Stomach (tissue), 9 donors: ENCODE measurements around the gene LPIN3. TPM values are rescaled to one million over a fixed set of nuclear protein-coding genes. Genes with fewer than 3 reads are reported as not detected.

ENCODE experiments used
- DNase-seq, 2 donors: peaks; one replicate each; pipeline versions ENCODE4 v3.0.0 to v3.0.0-alpha.2; 2013 to 2019
- H3K27ac ChIP-seq, 5 donors: fragments of 200-600 bp in 4 of 5; sonication (generic) in 4 of 5; one replicate each; pipeline ENCODE4 v1.5.1; 2013 to 2019; ENCODE audit warnings: mild to moderate bottlenecking in 1 of 5, moderate library complexity in 1 of 5
- H3K27me3 ChIP-seq, 3 donors: fragments of 200-600 bp; sonication (generic); one replicate each; pipeline ENCODE4 v1.5.1; 2017 to 2019; ENCODE audit warnings: mixed run types in 1 of 3
- H3K36me3 ChIP-seq, 4 donors: fragments of 200-600 bp; sonication (generic); 1 replicate in 3 of 4; 2 replicates in 1 of 4; pipeline ENCODE4 v1.5.1; 2016 to 2019
- H3K4me1 ChIP-seq, 4 donors: fragments of 200-600 bp; sonication (generic); one replicate each; pipeline ENCODE4 v1.5.1; 2016 to 2019
- H3K4me3 ChIP-seq, 4 donors: fragments of 200-600 bp; sonication (generic) in 3 of 4; one replicate each; pipeline ENCODE4 v1.5.1; 2016 to 2019; ENCODE audit warnings: mild to moderate bottlenecking in 1 of 4
- H3K9me3 ChIP-seq, 4 donors: fragments of 200-600 bp; sonication (generic); one replicate each; pipeline ENCODE4 v1.5.1; 2016 to 2019
- CTCF ChIP-seq, 7 experiments: fragments of 450-650 bp in 4 of 7; fragments of 200-600 bp in 3 of 7; sonication (generic) in 3 of 7; IDR thresholded peaks; one replicate each; pipeline ENCODE4 v1.5.1; 2016 to 2019; ENCODE audit warnings: antibody characterized with exemption in 7 of 7, control low read depth in 2 of 7, mild to moderate bottlenecking in 1 of 7
- EP300 ChIP-seq: sonication (generic); formaldehyde crosslinking; IDR thresholded peaks from one replicate; pipeline ENCODE4 v1.6.1; 2017; ENCODE audit warnings: antibody characterized with exemption
- POLR2A ChIP-seq, 4 donors: fragments of 450-650 bp; IDR thresholded peaks; one replicate each; pipeline ENCODE4 v1.6.1; 2016; ENCODE audit warnings: antibody characterized with exemption in 4 of 4, control low read depth in 2 of 4, mild to moderate bottlenecking in 1 of 4, moderate library complexity in 1 of 4
- POLR2AphosphoS5 ChIP-seq, 3 donors: sonication (generic); formaldehyde crosslinking; IDR thresholded peaks; one replicate each; pipeline ENCODE4 v1.6.1; 2016; ENCODE audit warnings: antibody characterized with exemption in 3 of 3
- WGBS, 5 donors: extraction: QIAGEN DNeasy Blood & Tissue Kit in 3 of 5; methylation state at CpG; one replicate each; pipeline versions ENCODE4 v1.1.5 to v1.1.7; 2013 to 2018; 5-methylcytosine and 5-hydroxymethylcytosine counted together
- intact Hi-C: fragments of 100-400 bp; cut with DNase I; formaldehyde crosslinking; loops from one replicate; pipeline ENCODE4 v1.15.1; 2023; ENCODE audit warnings: low total_unique reads
- polyA plus RNA-seq, 3 donors: library from polyadenylated mRNA; stranded (reverse); fragments of 200-250 nt; gene quantifications; one replicate each; pipeline ENCODE4 v1.2.3, GENCODE V29; 2013
- total RNA-seq, 5 donors: library from RNA; depleted of rRNA; stranded (reverse); fragments of >200 nt; gene quantifications; one replicate each; pipeline versions ENCODE4 v1.1.0 to v1.2.3, GENCODE V29; 2014 to 2016
- donor health status: healthy with polysubstance abuse.
- donor health status: Bipolar disorder and iron deficiency.
- donor health status: healthy.

LPIN3 gene
- total and polyA plus RNA-seq, 8 donors: 5.7 to 289 (median 21.5) TPM

DNA sequence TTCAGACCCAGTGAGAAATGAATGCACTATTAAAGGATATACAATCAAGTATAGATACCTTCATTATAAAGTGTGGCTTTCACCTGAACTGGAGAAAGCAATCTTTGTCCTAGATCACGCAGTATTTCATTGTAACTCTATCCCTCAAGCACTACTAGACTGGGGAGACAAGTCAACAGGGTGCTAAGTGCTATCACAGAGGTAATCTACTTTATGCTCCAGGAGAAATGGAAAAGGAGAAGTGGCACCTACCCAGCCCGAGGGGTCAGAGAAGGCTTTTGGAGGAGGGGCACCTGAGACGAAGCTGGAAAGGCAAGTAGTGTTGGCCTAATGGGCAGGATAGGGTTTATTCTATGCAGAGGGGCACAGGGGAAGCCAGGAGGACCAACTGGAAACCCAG is 40.2 kb upstream of the LPIN3 start:
- H3K4me1 ChIP-seq: peaks cover 0 to 50% (median 8%) of the 10 kb centered on the region in 4 donors
- WGBS, 5 donors: 43 to 75% (median 58%) methylated on average over 3 of the region's 3 CpGs
- no peak overlapping the region for H3K4me3 ChIP-seq
- intact Hi-C loops: no loop called here
- H3K36me3 ChIP-seq: no peaks in the 10 kb centered on the region
- TF ChIP-seq CTCF (IDR thresholded peaks at IDR 0.05) (no peak), POLR2AphosphoS5 (IDR thresholded peaks at IDR 0.05) (no peak), EP300 (no peak), POLR2A (IDR thresholded peaks at IDR 0.05) (no peak)
- no peaks in the 10 kb centered on the region for H3K9me3 ChIP-seq
- H3K27ac ChIP-seq: peak overlapping the region in 1 of 5 donors; percentile 3
- DNase-seq: no peak
- H3K27me3 ChIP-seq: no peaks in the 10 kb centered on the region

DNA sequence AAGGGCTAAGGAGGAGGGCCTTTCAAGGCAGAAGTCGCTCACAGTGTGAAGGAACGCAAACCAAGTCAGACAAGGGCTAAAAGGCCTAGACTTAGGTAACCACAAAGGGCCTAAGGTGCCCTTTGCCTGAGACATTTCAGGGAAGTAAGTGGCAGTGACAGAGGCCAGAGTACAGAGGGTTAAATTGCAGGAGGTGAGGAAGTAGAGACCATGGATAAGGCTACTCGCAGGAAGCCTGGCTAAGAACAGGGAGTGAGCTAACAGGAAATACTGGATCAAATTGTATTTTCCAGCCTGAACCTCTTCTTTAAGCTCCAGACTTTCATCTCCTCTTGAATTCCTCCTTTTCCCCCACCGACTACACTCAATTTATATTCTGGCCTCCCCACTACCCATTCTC is 39.7 kb upstream of the LPIN3 start:
- Histone ChIP-seq H3K9me3 (no peaks in the 10 kb centered on the region), H3K36me3 (no peaks in the 10 kb centered on the region), H3K27me3 (no peaks in the 10 kb centered on the region), H3K4me3 (no peak overlapping the region), H3K4me1 (peaks cover 0 to 50% (median 8%) of the 10 kb centered on the region in 4 donors), H3K27ac (peak overlapping the region in 1 of 5 donors; percentile 3)
- intact Hi-C loops: no loop called here
- no peak for TF ChIP-seq EP300
- TF ChIP-seq CTCF (IDR thresholded peaks at IDR 0.05): no peak
- TF ChIP-seq POLR2A (IDR thresholded peaks at IDR 0.05): no peak
- TF ChIP-seq POLR2AphosphoS5 (IDR thresholded peaks at IDR 0.05): no peak
- DNase-seq: no peak
- WGBS, 5 donors: 71 to 74% (median 74%) methylated on average over 4 of the region's 4 CpGs

DNA sequence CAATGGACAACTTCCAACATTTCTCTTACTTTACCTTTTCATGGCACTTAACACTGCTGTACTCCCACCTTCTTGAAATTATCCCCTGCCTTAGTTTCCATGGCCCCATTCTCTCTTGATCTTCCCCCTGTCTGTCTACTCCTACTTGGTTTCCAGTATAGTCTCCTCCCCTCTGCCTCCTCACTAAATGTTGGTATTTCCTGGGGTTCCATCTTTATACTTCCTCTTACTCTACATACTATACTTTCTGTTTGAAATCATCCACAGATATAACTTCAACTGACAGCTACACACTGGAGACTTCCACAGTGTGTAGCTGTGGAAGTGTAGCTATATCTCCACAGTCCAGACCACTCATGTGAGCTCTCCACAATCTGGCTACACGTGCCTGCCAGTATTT is 36.6 kb upstream of the LPIN3 start:
- no peaks in the 10 kb centered on the region for H3K9me3 ChIP-seq
- no peak for TF ChIP-seq CTCF (IDR thresholded peaks at IDR 0.05)
- no peak for TF ChIP-seq POLR2A (IDR thresholded peaks at IDR 0.05)
- H3K27ac ChIP-seq: no peak overlapping the region
- H3K4me1 ChIP-seq: peaks cover 0 to 56% (median 23%) of the 10 kb centered on the region in 4 donors
- H3K36me3 ChIP-seq: no peaks in the 10 kb centered on the region
- no peak for DNase-seq
- H3K27me3 ChIP-seq: no peaks in the 10 kb centered on the region
- no peak overlapping the region for H3K4me3 ChIP-seq
- intact Hi-C loops: no loop called here
- WGBS, 5 donors: 79 to 88% (median 80%) methylated on average over 1 of the region's 1 CpG

DNA sequence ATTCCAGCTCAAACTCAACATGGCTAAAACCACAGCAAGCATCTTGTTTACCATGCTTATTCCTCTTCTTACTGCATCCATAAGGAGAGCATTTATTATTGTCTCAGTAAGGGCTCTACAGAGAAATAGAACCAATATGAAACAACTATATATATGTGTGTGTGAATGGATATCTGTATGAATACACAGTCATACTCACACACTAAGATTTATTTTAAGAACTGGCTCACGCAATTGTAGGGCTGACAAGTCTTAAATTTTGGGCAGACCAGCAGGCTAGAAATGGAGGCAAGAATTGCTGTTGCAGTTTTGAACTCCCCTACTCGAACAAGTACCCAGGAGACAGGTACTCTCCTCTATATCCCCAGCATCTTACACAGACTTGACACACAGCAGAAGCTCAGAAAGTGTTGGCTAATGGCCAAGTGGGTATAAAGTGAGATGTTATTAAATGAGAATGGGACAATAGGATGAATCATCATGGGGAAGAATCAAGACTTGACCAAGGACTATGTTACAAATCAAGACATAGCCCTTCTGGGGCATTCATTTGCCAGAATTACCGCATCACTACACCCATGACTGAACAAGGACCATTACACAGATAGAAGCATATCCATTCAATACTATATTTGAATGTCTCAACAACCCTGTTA is 36.1 kb upstream of the LPIN3 start:
- H3K9me3 ChIP-seq: no peaks in the 10 kb centered on the region

More for the DNA sequence above, 36.1 kb upstream of the LPIN3 start:
- Histone ChIP-seq H3K27me3 (no peaks in the 10 kb centered on the region), H3K4me3 (no peak overlapping the region), H3K4me1 (peaks cover 0 to 57% (median 26%) of the 10 kb centered on the region in 4 donors), H3K36me3 (no peaks in the 10 kb centered on the region), H3K27ac (no peak overlapping the region)
- intact Hi-C loops: no loop called here
- TF ChIP-seq POLR2A (IDR thresholded peaks at IDR 0.05): no peak
- TF ChIP-seq CTCF (IDR thresholded peaks at IDR 0.05): no peak
- no peak for TF ChIP-seq POLR2AphosphoS5 (IDR thresholded peaks at IDR 0.05)
- no peak for TF ChIP-seq EP300
- WGBS, 5 donors: 85 to 95% (median 94%) methylated on average over 3 of the region's 3 CpGs
- DNase-seq: no peak
